Brain microvascular endothelial cell (primary cell): Measurements from ENCODE around the gene DDAH1.
A peak's percentile ranks its signal among the peaks of the same experiment; 100 is the strongest.

ENCODE experiments used
- DNase-seq: peaks from one replicate; pipeline ENCODE4 v3.0.0-alpha.2; 2020
- H3K27ac ChIP-seq: fragments of 250-450 bp; sonication (Bioruptor Pico); 2 replicates; pipeline ENCODE4 v1.5.1; 2020; ENCODE audit warnings: mild to moderate bottlenecking, moderate library complexity
- H3K27me3 ChIP-seq: fragments of 250-450 bp; sonication (Bioruptor Pico); replicated peaks from 2 replicates; pipeline ENCODE4 v1.5.1; 2020; ENCODE audit warnings: mild to moderate bottlenecking
- H3K36me3 ChIP-seq: fragments of 250-450 bp; sonication (Bioruptor Pico); replicated peaks from 2 replicates; pipeline ENCODE4 v1.5.1; 2020; ENCODE audit warnings: mild to moderate bottlenecking
- H3K4me3 ChIP-seq: 2 replicates; pipeline ENCODE4 v1.5.1; 2011; ENCODE audit warnings: low read depth, mild to moderate bottlenecking, control low read depth, low read length, moderate library complexity
- CTCF ChIP-seq: IDR thresholded peaks from 2 replicates; pipeline ENCODE4 v1.5.1; 2011; ENCODE audit warnings: low read depth, mild to moderate bottlenecking, moderate library complexity, low read length, control low read depth, inconsistent platforms; ENCODE audit errors: missing control alignments
- in situ Hi-C: cut with HindIII; loops from 2 replicates; pipeline ENCODE4 v1.10.0; 2017; ENCODE audit warnings: low sequenced_read_pairs, low pct_ligation_motif_present

The DDAH1 gene

GRCh38 chr1:85467929-85468540, 3.1 kb upstream of the DDAH1 start:
- DNase-seq, result no peak
- Histone ChIP-seq H3K27ac (no peak overlapping the region), H3K27me3 (no peaks in the 10 kb centered on the region), H3K4me3 (no peak overlapping the region), H3K36me3 (no peaks in the 10 kb centered on the region)
- in situ Hi-C loops, result no loop called here
- no peak for TF ChIP-seq CTCF

DNA sequence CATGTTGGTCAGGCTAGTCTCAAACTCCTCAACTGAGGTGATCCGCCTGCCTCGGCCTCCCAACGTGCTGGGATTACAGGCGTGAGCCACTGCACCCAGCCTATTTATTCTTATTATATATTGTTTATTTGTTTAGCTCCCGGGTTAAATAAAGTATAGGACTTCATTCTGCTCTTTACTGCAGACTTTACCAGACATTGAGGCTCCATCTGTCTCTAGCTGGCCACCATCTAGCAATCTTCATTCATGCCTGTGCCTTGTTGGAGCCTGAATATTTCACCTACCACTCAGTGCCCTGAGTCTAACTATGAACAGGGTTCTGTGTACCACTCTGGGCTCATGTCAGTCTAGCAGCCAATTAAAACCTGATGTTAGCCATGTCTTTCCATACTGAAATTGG, 2.1 kb upstream of the DDAH1 start:
- H3K36me3 ChIP-seq, result no peaks in the 10 kb centered on the region
- no peaks in the 10 kb centered on the region for H3K27me3 ChIP-seq
- no peak for DNase-seq
- H3K27ac ChIP-seq, result no peak overlapping the region
- TF ChIP-seq CTCF, result no peak
- no peak overlapping the region for H3K4me3 ChIP-seq
- in situ Hi-C loops, result no loop called here

GRCh38 chr1:85465786-85466134, 801 bp upstream of the DDAH1 start:
- peak overlapping the region; percentile 71 for H3K27ac ChIP-seq

DNA sequence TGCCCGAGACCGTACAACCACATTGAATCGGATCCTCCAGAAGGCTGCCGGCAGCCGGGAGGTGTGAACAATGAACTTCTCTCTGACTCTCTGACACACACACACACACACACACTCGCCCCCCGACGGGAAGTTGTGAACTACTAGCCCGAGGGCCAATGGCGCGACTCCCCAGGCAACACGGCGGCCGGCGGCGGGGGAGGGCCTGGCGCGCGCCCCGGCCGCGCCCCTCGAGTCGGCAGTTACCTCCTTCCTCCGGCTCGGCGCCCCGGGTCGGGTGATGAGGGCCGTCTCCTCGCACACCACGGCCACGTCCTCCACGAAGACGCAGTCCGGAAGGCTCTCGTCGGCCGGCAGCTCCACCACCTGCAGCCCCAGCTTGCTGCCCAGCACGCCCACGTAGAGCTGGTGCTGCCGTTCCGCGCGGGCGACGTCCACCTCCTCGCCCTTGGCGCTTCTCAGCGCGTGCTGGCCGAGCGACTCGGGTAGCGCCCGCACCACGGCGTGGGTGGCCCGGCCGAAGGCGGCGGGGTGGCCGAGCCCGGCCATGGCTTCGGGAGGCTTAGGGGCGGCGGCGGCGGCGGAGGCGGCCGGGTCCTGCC, 361 bp downstream of the DDAH1 start:
- in situ Hi-C loops, result no loop called here
- H3K27me3 ChIP-seq, result no peaks in the 10 kb centered on the region
- H3K4me3 ChIP-seq, result peak overlapping the region; percentile 75
- peak; percentile 66 for DNase-seq
- no peak for TF ChIP-seq CTCF
- peak overlapping the region; percentile 71 for H3K27ac ChIP-seq
- H3K36me3 ChIP-seq, result no peaks in the 10 kb centered on the region

More at GRCh38 chr1:85465786-85466134, 801 bp upstream of the DDAH1 start:
- in situ Hi-C loops, result no loop called here
- Histone ChIP-seq H3K36me3 (no peaks in the 10 kb centered on the region), H3K27me3 (no peaks in the 10 kb centered on the region), H3K4me3 (no peak overlapping the region)
- no peak for TF ChIP-seq CTCF
- DNase-seq, result no peak

GRCh38 chr1:85463731-85464496, 1.0 kb downstream of the DDAH1 start:
- Histone ChIP-seq H3K27ac (peak overlapping the region; percentile 71), H3K4me3 (peak overlapping the region; percentile 75), H3K36me3 (no peaks in the 10 kb centered on the region), H3K27me3 (no peaks in the 10 kb centered on the region)
- peak; percentile 35 for TF ChIP-seq CTCF
- no peak for DNase-seq
- in situ Hi-C loops, result no loop called here
